Skeletal muscle satellite cell (primary cell): Measurements from ENCODE around the gene CTNNBL1.

ENCODE experiments used
- H3K27me3 ChIP-seq: 2 replicates; pipeline ENCODE4 v1.7.0; 2013; ENCODE audit warnings: low read length; ENCODE audit not compliant: control insufficient read depth, insufficient read depth
- H3K36me3 ChIP-seq: 2 replicates; pipeline ENCODE4 v1.7.0; 2013; ENCODE audit warnings: mild to moderate bottlenecking, control low read depth, low read length; ENCODE audit not compliant: insufficient read depth
- H3K4me1 ChIP-seq: 2 replicates; pipeline ENCODE4 v1.7.0; 2013; ENCODE audit warnings: low read length; ENCODE audit not compliant: control insufficient read depth, insufficient read depth
- H3K4me2 ChIP-seq: 2 replicates; pipeline ENCODE4 v1.7.0; 2013; ENCODE audit warnings: mild to moderate bottlenecking, low read length
- H3K4me3 ChIP-seq: 2 replicates; pipeline ENCODE4 v1.7.0; 2013; ENCODE audit warnings: low read length
- H3K9ac ChIP-seq: 2 replicates; pipeline ENCODE4 v1.7.0; 2013; ENCODE audit warnings: mild to moderate bottlenecking, low read depth, low read length, moderate library complexity
- H3K9me3 ChIP-seq: replicated peaks from 2 replicates; pipeline ENCODE4 v1.7.0; 2013; ENCODE audit warnings: mild to moderate bottlenecking, control low read depth, low read length

CTNNBL1 gene

DNA sequence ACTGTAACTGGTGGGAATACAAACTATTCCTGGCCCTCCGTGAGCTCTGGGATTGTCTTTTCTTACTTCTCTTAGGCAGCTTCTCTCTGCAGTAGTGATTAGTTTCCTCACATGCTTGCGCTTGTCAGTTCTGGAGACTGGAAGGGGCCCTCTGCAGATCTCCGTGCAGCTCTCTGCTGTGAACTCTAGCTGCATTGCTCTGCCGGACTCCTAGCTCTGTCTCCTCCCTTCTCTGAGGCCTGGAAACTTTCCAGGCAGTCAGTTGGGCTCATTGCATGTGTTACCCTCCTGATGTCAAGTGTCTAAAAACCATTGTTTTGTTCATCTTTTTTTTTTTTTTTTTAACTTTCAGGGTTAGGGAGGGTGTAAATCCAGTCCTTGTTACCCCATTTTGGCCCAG is 102.3 kb downstream of the CTNNBL1 start:
- H3K36me3 ChIP-seq = peaks cover 11% of the 10 kb centered on the region
- no peaks in the 10 kb centered on the region for H3K9me3 ChIP-seq
- H3K27me3 ChIP-seq = no peaks in the 10 kb centered on the region
- no peak overlapping the region for H3K9ac ChIP-seq
- no peak overlapping the region for H3K4me3 ChIP-seq
- no peaks in the 10 kb centered on the region for H3K4me1 ChIP-seq
- H3K4me2 ChIP-seq = no peak overlapping the region

DNA sequence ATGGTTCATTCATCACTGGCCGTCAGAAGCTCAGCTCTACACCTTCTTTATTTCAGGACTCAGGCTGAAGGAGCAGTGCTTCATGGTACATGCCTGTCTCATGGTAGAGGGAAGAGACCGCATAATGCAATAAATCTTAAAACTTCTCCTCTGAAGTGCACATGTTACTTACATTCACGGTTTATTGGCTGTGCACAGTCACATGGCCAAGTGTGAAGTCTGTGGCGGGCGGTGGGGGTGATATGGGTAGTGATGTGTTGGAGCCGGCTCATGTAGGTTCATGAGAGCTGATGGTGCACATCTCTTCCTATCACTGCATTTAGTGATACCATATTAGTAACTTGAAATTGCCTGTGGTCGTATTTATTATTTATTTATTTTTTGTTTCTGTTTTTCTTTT is 102.9 kb downstream of the CTNNBL1 start:
- Histone ChIP-seq H3K9me3 (no peaks in the 10 kb centered on the region), H3K36me3 (peaks cover 11% of the 10 kb centered on the region), H3K4me1 (no peaks in the 10 kb centered on the region), H3K27me3 (no peaks in the 10 kb centered on the region), H3K4me3 (no peak overlapping the region), H3K4me2 (no peak overlapping the region), H3K9ac (no peak overlapping the region)

- Histone ChIP-seq H3K9ac (no peak overlapping the region), H3K36me3 (peaks cover 11% of the 10 kb centered on the region), H3K9me3 (no peaks in the 10 kb centered on the region), H3K4me3 (no peak overlapping the region), H3K4me1 (no peaks in the 10 kb centered on the region), H3K27me3 (no peaks in the 10 kb centered on the region), H3K4me2 (no peak overlapping the region)
Observed at GRCh38 chr20:37797669-37798175, 103.9 kb downstream of the CTNNBL1 start.

DNA sequence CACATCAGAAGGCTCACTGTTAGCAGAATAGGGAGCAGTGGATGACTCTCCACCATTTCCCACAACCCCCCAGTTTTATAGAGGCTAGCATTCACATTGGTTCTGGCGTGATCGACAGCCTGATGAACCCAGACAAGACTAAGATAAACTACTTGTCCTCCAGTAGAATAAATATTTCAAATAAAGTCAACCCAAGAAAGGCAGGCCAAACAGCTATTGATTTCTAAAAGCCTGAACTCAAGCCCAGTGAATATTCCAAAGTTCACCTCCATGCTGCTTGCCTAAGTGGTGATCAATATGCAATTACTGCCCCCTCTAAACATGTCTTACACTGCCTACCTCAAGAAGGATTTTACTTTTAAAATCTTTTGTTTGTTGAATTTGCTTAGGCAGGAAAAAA is 104.5 kb downstream of the CTNNBL1 start:
- Histone ChIP-seq H3K4me1 (no peaks in the 10 kb centered on the region), H3K4me3 (no peak overlapping the region), H3K36me3 (peaks cover 11% of the 10 kb centered on the region), H3K27me3 (no peaks in the 10 kb centered on the region), H3K9ac (no peak overlapping the region), H3K9me3 (no peaks in the 10 kb centered on the region), H3K4me2 (no peak overlapping the region)

GRCh38 chr20:37800618-37801017 is 106.8 kb downstream of the CTNNBL1 start:
- H3K27me3 ChIP-seq = no peaks in the 10 kb centered on the region
- no peaks in the 10 kb centered on the region for H3K4me1 ChIP-seq
- peaks cover 21% of the 10 kb centered on the region for H3K36me3 ChIP-seq
- no peak overlapping the region for H3K4me2 ChIP-seq
- no peak overlapping the region for H3K4me3 ChIP-seq
- H3K9me3 ChIP-seq = no peaks in the 10 kb centered on the region
- H3K9ac ChIP-seq = no peak overlapping the region

GRCh38 chr20:37801921-37802320 is 108.1 kb downstream of the CTNNBL1 start:
- no peaks in the 10 kb centered on the region for H3K4me1 ChIP-seq
- no peak overlapping the region for H3K4me2 ChIP-seq
- no peaks in the 10 kb centered on the region for H3K9me3 ChIP-seq
- H3K4me3 ChIP-seq = no peak overlapping the region
- peaks cover 17% of the 10 kb centered on the region for H3K36me3 ChIP-seq
- no peaks in the 10 kb centered on the region for H3K27me3 ChIP-seq
- H3K9ac ChIP-seq = no peak overlapping the region

DNA sequence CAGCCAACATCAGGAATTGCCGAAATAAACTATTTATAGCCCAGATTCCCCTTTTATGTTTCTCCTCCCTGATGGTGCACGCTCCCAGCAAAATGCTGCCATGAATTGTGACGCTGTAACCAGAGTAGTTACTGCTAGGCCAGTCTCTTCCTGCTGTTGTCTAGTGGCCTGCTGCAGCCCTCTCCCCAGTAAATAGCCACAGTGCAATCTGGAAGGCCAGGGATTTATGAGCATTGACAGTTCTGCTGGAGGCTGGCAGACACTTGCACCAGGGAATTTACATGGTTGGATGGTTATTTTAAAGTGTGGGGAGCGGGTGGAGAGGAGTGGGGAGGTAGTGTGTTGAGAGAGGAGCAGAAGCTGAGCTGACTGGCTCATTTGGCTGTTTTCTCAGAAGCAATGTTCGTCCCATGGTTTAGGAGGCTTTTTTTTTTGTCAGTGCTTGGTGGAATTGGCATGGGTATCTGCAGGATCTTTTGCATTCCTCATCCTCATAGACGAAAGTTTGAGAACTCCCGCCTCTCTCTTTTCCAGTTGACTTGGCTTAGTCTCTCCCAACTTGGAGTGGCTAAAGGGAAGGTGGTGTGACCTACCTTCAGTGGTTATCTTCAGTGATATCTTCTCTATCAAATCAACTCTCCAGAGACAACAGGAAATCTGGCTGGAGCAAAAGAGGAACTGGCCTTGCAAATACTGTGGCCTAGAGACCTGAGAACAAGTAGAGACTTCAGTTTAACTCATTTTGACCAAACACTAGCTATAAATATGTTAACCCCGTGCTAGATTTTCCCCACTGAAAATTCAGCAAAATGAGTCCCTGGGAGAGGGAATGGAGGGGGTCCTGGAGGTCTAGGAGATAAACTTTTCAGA is 109.8 kb downstream of the CTNNBL1 start:
- Histone ChIP-seq H3K9ac (no peak overlapping the region), H3K27me3 (no peaks in the 10 kb centered on the region), H3K36me3 (peaks cover 14% of the 10 kb centered on the region), H3K4me2 (no peak overlapping the region), H3K4me3 (no peak overlapping the region), H3K9me3 (no peaks in the 10 kb centered on the region), H3K4me1 (no peaks in the 10 kb centered on the region)

GRCh38 chr20:37804584-37805566 is 111.0 kb downstream of the CTNNBL1 start:
- Histone ChIP-seq H3K27me3 (no peaks in the 10 kb centered on the region), H3K4me2 (no peak overlapping the region), H3K4me3 (no peak overlapping the region), H3K4me1 (no peaks in the 10 kb centered on the region), H3K36me3 (peaks cover 10% of the 10 kb centered on the region), H3K9ac (no peak overlapping the region), H3K9me3 (no peaks in the 10 kb centered on the region)

GRCh38 chr20:37807471-37808232 is 113.8 kb downstream of the CTNNBL1 start:
- H3K9ac ChIP-seq = no peak overlapping the region
- no peak overlapping the region for H3K4me3 ChIP-seq
- H3K4me1 ChIP-seq = no peaks in the 10 kb centered on the region
- H3K4me2 ChIP-seq = no peak overlapping the region
- H3K36me3 ChIP-seq = peaks cover 10% of the 10 kb centered on the region
- H3K9me3 ChIP-seq = no peaks in the 10 kb centered on the region
- no peaks in the 10 kb centered on the region for H3K27me3 ChIP-seq

DNA sequence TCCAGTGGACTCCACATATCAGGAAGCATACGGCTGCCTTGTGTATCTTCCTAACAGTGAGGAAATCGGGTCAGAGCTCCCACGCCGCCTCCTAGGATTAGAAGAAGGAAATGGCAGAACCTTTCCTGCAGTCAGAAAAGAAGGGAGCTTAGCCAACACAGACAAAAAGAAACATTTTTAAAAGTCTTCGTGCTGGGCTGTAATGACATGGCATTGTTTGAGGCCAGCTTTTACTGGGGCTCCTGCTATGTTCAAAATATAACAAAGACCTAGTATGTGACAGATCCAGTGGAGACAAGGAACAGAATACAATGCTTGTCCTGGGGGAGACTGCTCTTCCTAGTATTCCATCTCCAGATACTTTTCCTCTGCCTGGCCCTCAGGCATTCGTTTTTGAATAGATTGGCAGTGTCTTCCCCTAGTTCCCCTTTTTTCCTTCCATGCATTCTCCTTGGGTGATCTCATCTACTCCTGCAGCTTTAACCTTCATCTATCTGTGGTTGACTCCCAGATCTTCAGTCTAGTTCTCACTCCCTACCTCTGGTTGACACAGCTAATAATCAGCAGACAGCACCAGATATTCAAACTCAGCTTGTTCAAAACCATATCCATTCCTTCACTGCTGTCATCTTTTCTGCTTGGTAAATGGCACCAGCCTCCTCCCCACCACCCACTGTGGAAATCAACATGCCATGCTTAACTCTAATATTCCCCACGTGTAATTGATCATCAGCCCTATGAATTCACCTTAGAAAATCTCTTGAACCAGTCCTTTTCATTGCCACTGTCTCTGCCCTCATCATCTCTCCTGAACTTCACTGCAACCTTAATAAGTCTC is 114.6 kb downstream of the CTNNBL1 start:
- no peak overlapping the region for H3K4me3 ChIP-seq
- H3K4me1 ChIP-seq = no peaks in the 10 kb centered on the region
- no peak overlapping the region for H3K4me2 ChIP-seq
- peaks cover 8% of the 10 kb centered on the region for H3K36me3 ChIP-seq
- H3K27me3 ChIP-seq = no peaks in the 10 kb centered on the region
- no peak overlapping the region for H3K9ac ChIP-seq
- no peaks in the 10 kb centered on the region for H3K9me3 ChIP-seq
